CD4-positive, alpha-beta T cell treated with Interferon gamma for 1 hour (primary cell): ENCODE measurements around the gene PRCC.

Experiments
- DNase-seq: peaks from one replicate; pipeline ENCODE4 v3.0.0-alpha.2; 2020

Gene PRCC

DNA sequence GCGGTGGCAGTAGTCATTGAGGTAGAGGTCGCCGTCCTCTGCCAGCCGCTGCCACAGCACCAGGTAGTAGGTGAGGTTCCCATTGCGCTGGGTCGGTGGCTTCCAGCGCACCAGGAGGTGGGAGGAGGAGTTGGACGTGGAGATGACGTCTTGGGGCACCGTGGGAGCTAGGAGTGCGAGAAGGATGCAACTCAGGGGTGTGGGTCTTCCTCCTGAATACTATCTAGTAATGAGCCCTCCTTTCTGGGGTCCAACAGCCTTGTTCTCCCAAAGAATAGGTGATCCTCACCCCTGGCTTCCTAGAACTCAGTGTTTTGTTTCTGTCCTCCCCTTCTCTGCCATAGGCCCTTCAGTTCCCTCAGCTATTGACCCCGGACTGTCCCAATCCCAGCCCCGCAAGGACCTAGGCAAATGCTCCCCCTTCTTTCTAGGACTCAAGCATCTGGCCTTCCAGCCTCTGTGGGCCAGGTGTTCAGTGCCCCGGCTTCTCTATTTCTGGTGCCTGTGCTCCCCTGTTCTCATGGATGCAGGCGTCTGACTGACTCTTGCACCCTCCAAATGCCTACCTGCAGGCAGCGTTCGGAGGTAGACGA lies 78.7 kb downstream of the PRCC start:
- DNase-seq: no peak

DNA sequence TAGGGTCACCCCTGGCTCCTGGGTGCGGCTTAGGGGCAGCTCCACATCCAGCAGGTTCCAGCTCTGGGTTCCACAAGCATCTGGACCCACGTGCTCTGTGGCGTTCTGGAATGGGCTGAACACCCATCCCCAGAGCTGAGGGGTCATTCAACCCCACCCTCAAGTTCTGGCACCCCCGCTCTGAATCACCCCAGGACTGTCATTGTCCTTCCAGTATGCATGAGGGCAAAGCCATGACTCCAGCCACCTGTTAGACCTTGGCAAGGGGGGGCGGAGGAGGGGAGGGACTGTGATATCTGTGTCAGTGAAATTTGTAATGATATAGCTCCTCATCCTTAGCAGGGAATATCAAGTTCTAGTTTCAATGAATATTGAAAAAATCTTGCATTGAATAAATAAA lies 79.3 kb downstream of the PRCC start:
- DNase-seq: no peak

DNA sequence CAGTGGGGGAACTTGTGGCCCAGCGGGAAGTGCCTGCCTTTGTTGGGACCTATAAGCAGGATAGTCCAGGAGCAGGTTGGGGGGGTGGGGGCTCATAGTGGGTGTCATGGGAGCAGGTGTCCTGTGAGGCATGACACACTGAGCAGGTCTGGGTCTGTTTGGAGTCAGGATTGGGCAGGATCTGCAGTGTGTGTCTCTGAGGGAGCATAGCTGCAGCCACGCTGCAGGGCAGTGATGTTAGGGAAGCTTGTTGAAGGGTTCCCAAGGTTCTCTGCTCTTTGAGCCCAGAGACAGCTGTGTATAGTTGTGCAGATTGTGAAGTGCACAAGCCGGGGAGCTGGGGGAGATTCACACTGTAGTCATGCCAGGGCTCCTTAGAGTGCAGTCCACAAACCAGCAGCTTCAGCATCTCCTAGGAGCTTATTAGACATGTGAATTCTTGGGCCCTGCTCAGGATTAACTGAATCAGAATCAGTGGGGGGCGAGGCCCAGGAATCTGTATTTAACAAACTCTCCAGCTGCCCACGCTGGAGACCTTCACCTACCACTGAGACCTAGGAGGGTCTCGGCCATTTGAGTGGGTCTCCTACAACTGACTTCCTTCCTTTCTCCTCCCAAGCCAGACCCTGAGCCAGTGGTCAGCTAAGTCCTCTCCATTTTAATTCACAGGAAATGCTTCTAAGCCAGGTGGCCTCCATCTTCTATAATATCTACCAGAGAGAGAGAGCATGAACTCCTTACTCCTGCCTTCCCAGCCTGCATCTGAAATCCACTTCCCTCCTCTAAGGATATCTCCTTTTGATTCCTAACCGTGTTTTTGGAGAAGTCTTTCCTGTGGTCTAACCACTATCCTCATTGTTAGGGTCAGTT lies 80.5 kb downstream of the PRCC start:
- DNase-seq: no peak

DNA sequence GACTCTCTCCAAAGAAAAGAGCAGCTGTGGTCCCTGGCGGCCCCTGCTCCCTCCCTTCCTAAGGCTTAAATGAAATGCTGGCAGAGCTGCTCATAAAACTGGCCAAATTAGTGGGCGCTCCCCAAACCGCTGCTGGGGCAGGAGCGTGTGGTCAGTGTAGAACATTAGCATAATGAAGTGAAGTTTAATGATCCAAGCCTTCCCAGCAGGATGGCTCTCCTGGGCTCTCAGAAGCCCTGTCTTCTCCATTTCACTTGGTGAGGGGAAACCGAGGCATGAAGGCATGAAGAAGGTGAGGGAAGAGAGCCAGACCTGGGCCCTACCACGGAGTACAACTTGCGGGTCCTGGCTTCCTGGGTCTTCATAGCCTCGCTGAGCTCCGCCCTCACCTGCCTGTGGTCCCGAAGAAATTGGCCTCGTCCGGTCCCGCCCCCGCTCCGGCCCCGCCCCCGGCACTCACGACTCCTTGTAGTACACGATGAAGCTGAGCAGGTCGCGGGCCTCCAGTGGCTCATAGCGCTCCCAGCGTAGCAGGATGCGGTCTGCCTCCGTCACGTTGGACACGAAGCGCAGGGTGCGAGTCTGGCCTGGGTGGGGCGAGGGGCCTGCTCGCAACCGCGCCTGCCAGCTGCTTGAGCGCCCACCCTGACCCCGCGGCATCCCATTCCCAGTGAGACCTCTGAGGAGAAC lies 81.3 kb downstream of the PRCC start:
- DNase-seq: peak; percentile 79

DNA sequence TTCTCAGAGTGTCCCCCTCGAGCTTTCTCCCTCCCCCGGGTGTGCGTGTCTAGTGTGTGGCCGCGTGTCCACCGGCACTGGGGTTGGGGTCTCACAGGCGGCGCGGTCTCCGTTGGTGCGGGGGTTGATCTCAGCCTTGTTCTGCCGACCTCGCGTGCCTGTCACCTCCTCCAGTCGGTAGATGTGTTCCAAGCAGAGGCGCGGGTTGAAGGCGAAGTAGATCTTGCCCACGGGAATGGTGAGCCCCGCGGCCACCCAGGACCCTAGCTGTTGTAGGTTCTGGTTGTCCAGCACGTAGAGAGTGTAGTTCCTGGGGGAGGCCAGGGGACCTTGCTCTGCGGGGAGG lies 81.8 kb downstream of the PRCC start:
- DNase-seq: no peak
